HEK293 (cell line): ENCODE measurements around the gene DOK3.

Source experiments
- CTCF ChIP-seq: fragments of 450-650 bp; formaldehyde crosslinking; IDR thresholded peaks from 2 replicates; pipeline ENCODE4 v1.5.1; 2016; ENCODE audit warnings: missing biosample characterization, missing genetic modification characterization
- SP7 ChIP-seq: fragments of 450-650 bp; formaldehyde crosslinking; IDR thresholded peaks from 2 replicates; pipeline ENCODE4 v1.5.1; 2016; ENCODE audit warnings: missing biosample characterization, missing genetic modification characterization
- ZBTB11 ChIP-seq: fragments of 450-650 bp; formaldehyde crosslinking; conservative IDR thresholded peaks from 2 replicates; pipeline ENCODE4 v1.5.1; 2016; ENCODE audit warnings: low read depth, missing biosample characterization, missing genetic modification characterization
- ZNF138 ChIP-seq: fragments of 450-650 bp; formaldehyde crosslinking; IDR thresholded peaks from 2 replicates; pipeline ENCODE4 v1.5.1; 2016; ENCODE audit warnings: missing biosample characterization, missing genetic modification characterization, borderline replicate concordance
- ZNF274 ChIP-seq, 2 experiments: fragments of 200-500 bp in 1 of 2; fragments of 450-650 bp in 1 of 2; sonication (Bioruptor generic) in 1 of 2; formaldehyde crosslinking in 1 of 2; IDR thresholded peaks; 2 replicates each; pipeline versions ENCODE4 v1.5.1 to v1.6.1; 2014 to 2016; ENCODE audit warnings: borderline replicate concordance in 1 of 2, inconsistent platforms in 1 of 2, low read length in 1 of 2, missing biosample characterization in 1 of 2, missing genetic modification characterization in 1 of 2
- ZNF416 ChIP-seq: fragments of 450-650 bp; formaldehyde crosslinking; IDR thresholded peaks from 2 replicates; pipeline ENCODE4 v1.5.1; 2016; ENCODE audit warnings: missing biosample characterization, missing genetic modification characterization
- ZNF529 ChIP-seq: fragments of 450-650 bp; formaldehyde crosslinking; IDR thresholded peaks from 2 replicates; pipeline ENCODE4 v1.5.1; 2017; ENCODE audit warnings: missing genetic modification characterization, missing biosample characterization; ENCODE audit not compliant: insufficient replicate concordance
- ZNF544 ChIP-seq: fragments of 450-650 bp; formaldehyde crosslinking; IDR thresholded peaks from 2 replicates; pipeline ENCODE4 v1.5.0; 2017; ENCODE audit warnings: missing biosample characterization, missing genetic modification characterization
- ZNF549 ChIP-seq: fragments of 450-650 bp; IDR thresholded peaks from 2 replicates; pipeline ENCODE4 v1.5.1; 2018; ENCODE audit warnings: missing biosample characterization, missing genetic modification characterization, mild to moderate bottlenecking, inconsistent platforms, moderate library complexity
- ZNF626 ChIP-seq: fragments of 450-650 bp; sonication (Bioruptor Pico); formaldehyde crosslinking; IDR thresholded peaks from 2 replicates; pipeline ENCODE4 v1.5.1; 2018; ENCODE audit warnings: missing biosample characterization, missing genetic modification characterization, inconsistent platforms
- ZNF768 ChIP-seq: fragments of 450-650 bp; formaldehyde crosslinking; IDR thresholded peaks from 2 replicates; pipeline ENCODE4 v1.5.1; 2018; ENCODE audit warnings: missing biosample characterization, mild to moderate bottlenecking, missing genetic modification characterization
- ZNF830 ChIP-seq: fragments of 450-650 bp; IDR thresholded peaks from 2 replicates; pipeline ENCODE4 v1.5.0; 2018; ENCODE audit warnings: missing biosample characterization, missing genetic modification characterization, low read depth, mild to moderate bottlenecking, moderate library complexity
- ZNF837 ChIP-seq: fragments of 450-650 bp; formaldehyde crosslinking; IDR thresholded peaks from 2 replicates; pipeline ENCODE4 v1.5.1; 2016; ENCODE audit warnings: missing biosample characterization, missing genetic modification characterization

- TF ChIP-seq CTCF (tag by site-specific recombination) (no peak), ZNF138 (tag by site-specific recombination) (no peak), ZNF544 (no peak), ZNF768 (tag by site-specific recombination) (no peak), ZNF626 (tag by site-specific recombination) (no peak), ZNF549 (tag by site-specific recombination) (no peak), SP7 (tag by site-specific recombination) (no peak), ZNF416 (tag by site-specific recombination) (no peak), ZNF830 (tag by site-specific recombination) (no peak), ZNF529 (tag by site-specific recombination) (no peak), ZNF837 (tag by site-specific recombination) (no peak), ZNF274 (IDR thresholded peaks at IDR 0.05; ENCODE audit: low read length) (no peak), ZNF274 (tag by site-specific recombination; IDR thresholded peaks at IDR 0.05; ENCODE audit: borderline replicate concordance) (no peak), ZBTB11 (no peak)
These were observed 26.8 kb upstream of the DOK3 start for GRCh38 chr5:177536386-177536785.
